SK-N-SH (cell line): Measurements from ENCODE around the gene ADIPOR2.

Source experiments
- EZH2phosphoT487 ChIP-seq: fragments of 200-600 bp; sonication (generic); IDR thresholded peaks from 2 replicates; pipeline ENCODE4 v1.6.1; 2017; ENCODE audit warnings: low read depth, mixed run types, mild to moderate bottlenecking, antibody characterized with exemption, moderate library complexity, borderline replicate concordance
- GABPA ChIP-seq: IDR thresholded peaks from 2 replicates; pipeline ENCODE4 v1.4.0; 2012; ENCODE audit warnings: low read depth, mild to moderate bottlenecking
- TF ChIP-seq, protein P1 (sequence below): fragments of 200-600 bp; sonication (generic); IDR thresholded peaks from 2 replicates; pipeline ENCODE4 v1.6.1; 2017; ENCODE audit warnings: antibody characterized with exemption, mild to moderate bottlenecking, moderate library complexity
- TF ChIP-seq, protein P2 (sequence below): fragments of 150-350 bp; IDR thresholded peaks from 2 replicates; pipeline ENCODE4 v1.6.1; 2017; ENCODE audit warnings: antibody characterized with exemption, low read length, low read depth, borderline replicate concordance

- TF ChIP-seq, protein P1, sequence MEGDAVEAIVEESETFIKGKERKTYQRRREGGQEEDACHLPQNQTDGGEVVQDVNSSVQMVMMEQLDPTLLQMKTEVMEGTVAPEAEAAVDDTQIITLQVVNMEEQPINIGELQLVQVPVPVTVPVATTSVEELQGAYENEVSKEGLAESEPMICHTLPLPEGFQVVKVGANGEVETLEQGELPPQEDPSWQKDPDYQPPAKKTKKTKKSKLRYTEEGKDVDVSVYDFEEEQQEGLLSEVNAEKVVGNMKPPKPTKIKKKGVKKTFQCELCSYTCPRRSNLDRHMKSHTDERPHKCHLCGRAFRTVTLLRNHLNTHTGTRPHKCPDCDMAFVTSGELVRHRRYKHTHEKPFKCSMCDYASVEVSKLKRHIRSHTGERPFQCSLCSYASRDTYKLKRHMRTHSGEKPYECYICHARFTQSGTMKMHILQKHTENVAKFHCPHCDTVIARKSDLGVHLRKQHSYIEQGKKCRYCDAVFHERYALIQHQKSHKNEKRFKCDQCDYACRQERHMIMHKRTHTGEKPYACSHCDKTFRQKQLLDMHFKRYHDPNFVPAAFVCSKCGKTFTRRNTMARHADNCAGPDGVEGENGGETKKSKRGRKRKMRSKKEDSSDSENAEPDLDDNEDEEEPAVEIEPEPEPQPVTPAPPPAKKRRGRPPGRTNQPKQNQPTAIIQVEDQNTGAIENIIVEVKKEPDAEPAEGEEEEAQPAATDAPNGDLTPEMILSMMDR, result no peak
- TF ChIP-seq EZH2phosphoT487 (no peak), GABPA (no peak)
- TF ChIP-seq, protein P2, sequence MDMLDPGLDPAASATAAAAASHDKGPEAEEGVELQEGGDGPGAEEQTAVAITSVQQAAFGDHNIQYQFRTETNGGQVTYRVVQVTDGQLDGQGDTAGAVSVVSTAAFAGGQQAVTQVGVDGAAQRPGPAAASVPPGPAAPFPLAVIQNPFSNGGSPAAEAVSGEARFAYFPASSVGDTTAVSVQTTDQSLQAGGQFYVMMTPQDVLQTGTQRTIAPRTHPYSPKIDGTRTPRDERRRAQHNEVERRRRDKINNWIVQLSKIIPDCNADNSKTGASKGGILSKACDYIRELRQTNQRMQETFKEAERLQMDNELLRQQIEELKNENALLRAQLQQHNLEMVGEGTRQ, result no peak
These were observed 136.2 kb downstream of the ADIPOR2 start for GRCh38 chr12:1826867-1827705.
